GM23248 (cell line): ENCODE data around the gene HEBP1.

ENCODE experiments used
- EZH2 ChIP-seq: fragments of 200-600 bp; sonication (generic); IDR thresholded peaks from 2 replicates; pipeline ENCODE4 v1.6.1; 2018; ENCODE audit warnings: antibody characterized with exemption, mild to moderate bottlenecking; ENCODE audit not compliant: insufficient read depth, poor library complexity, severe bottlenecking
- EZH2phosphoT487 ChIP-seq: fragments of 200-600 bp; sonication (generic); IDR thresholded peaks from 2 replicates; pipeline ENCODE4 v1.6.1; 2018; ENCODE audit warnings: antibody characterized with exemption, moderate library complexity, mild to moderate bottlenecking, low read depth; ENCODE audit not compliant: insufficient read depth

GRCh38 chr12:13005649-13006048 is 5.6 kb upstream of the HEBP1 start:
- no peak for TF ChIP-seq EZH2phosphoT487
- TF ChIP-seq EZH2 = no peak
